HCT116 (cell line): ENCODE measurements around the gene NPLOC4. TPM values are rescaled to one million over a fixed set of nuclear protein-coding genes. Genes with fewer than 3 reads are reported as not detected.
A peak's percentile ranks its signal among the peaks of the same experiment; 100 is the strongest.

Experiments
- ATAC-seq: fragments of 200-7000 bp; cut with Tn5 transposase; 2 replicates; pipeline ENCODE4 v1.9.1; 2020; ENCODE audit warnings: mild to moderate bottlenecking, moderate library complexity
- BruUV-seq: library from RNA; stranded (reverse); fragments of 400-500 nt; replicated peaks from 2 replicates; lab custom pipeline; 2021; lab: Mats Ljungman, UMichigan
- CTCF ChIA-PET: fragments of 300-600 bp; sonication (Branson Sonifier 250); formaldehyde crosslinking; loops from one replicate; lab custom pipeline; 2021; ENCODE audit warnings: antibody characterized with exemption; lab: Charles Lee
- POLR2A ChIA-PET: fragments of 300-600, 350-600 bp; sonication (Branson Sonifier 250); formaldehyde crosslinking; loops from one replicate; lab custom pipeline; 2021; ENCODE audit warnings: antibody characterized with exemption; lab: Charles Lee
- RAD21 ChIA-PET, 2 experiments: fragments of 300-600 bp; sonication (Branson Sonifier 250); formaldehyde crosslinking; loops; one replicate each; lab custom pipeline; 2023; ENCODE audit warnings: low total read pairs in 2 of 2; ENCODE audit not compliant: uncharacterized antibody in 2 of 2, unreplicated experiment in 2 of 2, low non-redundant PET in 1 of 2; lab: Charles Lee
- DNase-seq: peaks from one replicate; pipeline ENCODE4 v3.0.0-alpha.2; 2010; ENCODE audit warnings: low read depth, low spot score
- H2AFZ ChIP-seq: fragments of 200-600 bp; shearing (Covaris generic), sonication (generic); 2 replicates; pipeline ENCODE4 v1.6.1; 2017; ENCODE audit warnings: low read depth, mixed run types, mixed read lengths, antibody characterized with exemption, low read length; ENCODE audit not compliant: poor library complexity, severe bottlenecking
- H3K27ac ChIP-seq: 2 replicates; pipeline ENCODE4 v1.5.1; 2012; ENCODE audit warnings: low read depth, low read length
- H3K27me3 ChIP-seq: fragments of 200-600 bp; sonication (generic); 2 replicates; pipeline ENCODE4 v1.6.1; 2016; ENCODE audit warnings: mixed run types, low read length, mixed read lengths; ENCODE audit not compliant: insufficient read depth
- H3K36me3 ChIP-seq, 2 experiments: fragments of 200-500 bp in 1 of 2; fragments of 200-600 bp in 1 of 2; sonication (Bioruptor generic) in 1 of 2; sonication (generic) in 1 of 2; 2 replicates each; pipeline versions ENCODE4 v1.5.1 to v1.6.1; 2014 to 2016; ENCODE audit warnings: low read length in 2 of 2, inconsistent platforms in 1 of 2, mixed read lengths in 1 of 2, mixed run types in 1 of 2; ENCODE audit not compliant: insufficient read depth in 2 of 2, control insufficient read depth in 1 of 2
- H3K4me1 ChIP-seq, 2 experiments: fragments of 200-600 bp in 1 of 2; sonication (generic) in 1 of 2; 2 replicates each; pipeline versions ENCODE4 v1.5.1 to v1.6.1; 2012 to 2017; ENCODE audit warnings: low read length in 2 of 2, inconsistent platforms in 1 of 2, mild to moderate bottlenecking in 1 of 2, mixed read lengths in 1 of 2, mixed run types in 1 of 2, moderate library complexity in 1 of 2; ENCODE audit not compliant: insufficient read depth in 2 of 2, control insufficient read depth in 1 of 2
- H3K4me2 ChIP-seq: fragments of 200-600 bp; sonication (generic); 2 replicates; pipeline ENCODE4 v1.6.1; 2017; ENCODE audit warnings: mixed run types, low read length, mixed read lengths
- H3K4me3 ChIP-seq, 2 experiments: fragments of 200-600 bp in 1 of 2; sonication (generic) in 1 of 2; replicated peaks in 1 of 2; 2 replicates each; pipeline ENCODE4 v1.5.1; 2011 to 2016; ENCODE audit warnings: low read length in 2 of 2, control low read depth in 1 of 2, low read depth in 1 of 2, mild to moderate bottlenecking in 1 of 2, mixed read lengths in 1 of 2, mixed run types in 1 of 2
- H3K79me2 ChIP-seq: fragments of 200-600 bp; sonication (generic); 2 replicates; pipeline ENCODE4 v1.6.1; 2017; ENCODE audit warnings: mild to moderate bottlenecking, mixed run types, low read length, moderate library complexity, mixed read lengths; ENCODE audit not compliant: insufficient read depth
- H3K9ac ChIP-seq: fragments of 200-600 bp; sonication (generic); 2 replicates; pipeline ENCODE4 v1.6.1; 2016; ENCODE audit warnings: low read length, mixed read lengths
- H3K9me2 ChIP-seq: fragments of 200-600 bp; sonication (generic), shearing (Covaris generic); 2 replicates; pipeline ENCODE4 v1.6.1; 2017; ENCODE audit warnings: mixed run types, mild to moderate bottlenecking, moderate library complexity; ENCODE audit not compliant: insufficient read depth
- H3K9me3 ChIP-seq, 2 experiments: fragments of 200-500 bp in 1 of 2; fragments of 200-600 bp in 1 of 2; sonication (Bioruptor generic) in 1 of 2; sonication (generic) in 1 of 2; 2 replicates each; pipeline ENCODE4 v1.6.1; 2014 to 2017; ENCODE audit warnings: low read length in 2 of 2, mixed read lengths in 2 of 2, inconsistent platforms in 1 of 2, low read depth in 1 of 2, mild to moderate bottlenecking in 1 of 2, mixed run types in 1 of 2, moderate library complexity in 1 of 2; ENCODE audit not compliant: control insufficient read depth in 1 of 2, insufficient read depth in 1 of 2
- H4K20me1 ChIP-seq: fragments of 200-600 bp; sonication (generic), shearing (Covaris generic); 2 replicates; pipeline ENCODE4 v1.6.1; 2017; ENCODE audit warnings: mixed run types, mild to moderate bottlenecking, moderate library complexity; ENCODE audit not compliant: insufficient read depth
- CEBPB ChIP-seq: IDR thresholded peaks from 2 replicates; pipeline ENCODE4 v1.6.1; 2012; ENCODE audit warnings: low read depth
- EGR1 ChIP-seq: IDR thresholded peaks from 2 replicates; pipeline ENCODE4 v1.6.1; 2012; ENCODE audit warnings: low read depth
- ELF1 ChIP-seq: IDR thresholded peaks from 2 replicates; pipeline ENCODE4 v1.6.1; 2012; ENCODE audit warnings: low read depth, borderline replicate concordance
- EZH2phosphoT487 ChIP-seq: fragments of 200-600 bp; IDR thresholded peaks from 2 replicates; pipeline ENCODE4 v1.6.1; 2018; ENCODE audit warnings: antibody characterized with exemption, borderline replicate concordance
- FOSL1 ChIP-seq: IDR thresholded peaks from 2 replicates; pipeline ENCODE4 v1.6.1; 2012; ENCODE audit warnings: low read depth
- JUND ChIP-seq: IDR thresholded peaks from 2 replicates; pipeline ENCODE4 v1.6.1; 2012
- MAX ChIP-seq: IDR thresholded peaks from 2 replicates; pipeline ENCODE4 v1.6.1; 2012
- POLR2A ChIP-seq: IDR thresholded peaks from 2 replicates; pipeline ENCODE4 v1.7.0; 2011; ENCODE audit warnings: borderline replicate concordance; ENCODE audit not compliant: insufficient read depth, insufficient read length; ENCODE audit errors: extremely low read depth
- POLR2AphosphoS5 ChIP-seq: IDR thresholded peaks from 2 replicates; pipeline ENCODE4 v1.6.1; 2011; ENCODE audit warnings: mild to moderate bottlenecking, low read depth, low read length, moderate library complexity
- REST ChIP-seq: IDR thresholded peaks from 2 replicates; pipeline ENCODE4 v1.6.1; 2012; ENCODE audit warnings: low read depth
- SIN3A ChIP-seq: IDR thresholded peaks from 2 replicates; pipeline ENCODE4 v1.6.1; 2012; ENCODE audit warnings: low read depth
- SP1 ChIP-seq: IDR thresholded peaks from 2 replicates; pipeline ENCODE4 v1.6.1; 2012; ENCODE audit warnings: low read depth
- TCF7L2 ChIP-seq: IDR thresholded peaks from 2 replicates; pipeline ENCODE4 v1.7.0; 2011; ENCODE audit warnings: borderline replicate concordance, inconsistent platforms; ENCODE audit not compliant: insufficient read depth, insufficient read length; ENCODE audit errors: extremely low read depth
- ZFX ChIP-seq: fragments of 450-650 bp; IDR thresholded peaks from 2 replicates; pipeline ENCODE4 v1.6.1; 2017
- intact Hi-C: fragments of 100-400 bp; cut with micrococcal nuclease; formaldehyde crosslinking; loops from 2 replicates; pipeline ENCODE4 v1.10.0; 2022
- total RNA-seq: library from RNA; stranded (reverse); gene quantifications from one replicate; pipeline ENCODE4 v1.2.1, GENCODE V29; 2021; ENCODE audit not compliant: unreplicated experiment
- TF ChIP-seq, protein P1 (sequence below), 3 experiments: fragments of 200-600 bp in 1 of 3; sonication (generic) in 1 of 3; IDR thresholded peaks in 2 of 3; conservative IDR thresholded peaks in 1 of 3; 2 replicates each; pipeline ENCODE4 v1.5.1; 2012 to 2017; ENCODE audit warnings: low read depth in 2 of 3, low read length in 2 of 3, antibody characterized with exemption in 1 of 3, borderline replicate concordance in 1 of 3, control low read depth in 1 of 3, mild to moderate bottlenecking in 1 of 3, mixed read lengths in 1 of 3, mixed run types in 1 of 3, moderate library complexity in 1 of 3; ENCODE audit not compliant: insufficient read depth in 1 of 3

NPLOC4 gene
- total RNA-seq, 1 experiment from 2014 or later = 137 TPM

GRCh38 chr17:81520021-81520901 is 116.7 kb downstream of the NPLOC4 start (continued):
- TF ChIP-seq POLR2AphosphoS5 (no peak), FOSL1 (no peak), SP1 (no peak), ZFX (no peak), TCF7L2 (no peak)

- no peaks in the 10 kb centered on the region for H3K9me2 ChIP-seq
- peak overlapping the region; percentile 94 for H3K9ac ChIP-seq
- H3K4me2 ChIP-seq = peak overlapping the region; percentile 100
- peak overlapping the region; percentile 98 for H3K27ac ChIP-seq
- peaks cover 34 to 62% of the 10 kb centered on the region in 2 experiments for H3K4me1 ChIP-seq
- peak overlapping the region; percentile 56 to 77 for H3K4me3 ChIP-seq
- peaks cover 29% of the 10 kb centered on the region for H3K79me2 ChIP-seq
- ChIA-PET POLR2A (interaction anchor here (0.5 to 3.1 kb wide), 11 partner anchors 8 to 190 kb away, joined by 3 to 42 read pairs (median 4); partner anchors contain the start of genes ARL16, BAHCC1, FAAP100 and HGS), RAD21 (interaction anchor here in 1 of 2 experiments (1.0 kb wide), 1 partner anchor 19 kb away, joined by 3 read pairs; no protein-coding TSS in a partner anchor), CTCF (interaction anchor here (0.7 to 1.5 kb wide), 5 partner anchors 8 to 82 kb away, joined by 3 to 8 read pairs (median 3); no protein-coding TSS in a partner anchor)
- peak; percentile 80 for DNase-seq
- H3K27me3 ChIP-seq = no peaks in the 10 kb centered on the region
- intact Hi-C loops = no loop called here
- H4K20me1 ChIP-seq = no peaks in the 10 kb centered on the region
- no peaks in the 10 kb centered on the region for H3K9me3 ChIP-seq
- H3K36me3 ChIP-seq = no peaks in the 10 kb centered on the region
- ATAC-seq = peak; percentile 69
- BruUV-seq = no TSS peak
- no peak overlapping the region for H2AFZ ChIP-seq
- TF ChIP-seq EZH2phosphoT487 (no peak), FOSL1 (no peak), SIN3A (no peak), CEBPB (no peak), POLR2A (peak; percentile 18), POLR2AphosphoS5 (peak; percentile 79), REST (no peak), ZFX (peak; percentile 97; the same call in 1 of the 2 replicates), EGR1 (no peak), SP1 (no peak), JUND (no peak), ELF1 (no peak), MAX (no peak)
- TF ChIP-seq, protein P1, sequence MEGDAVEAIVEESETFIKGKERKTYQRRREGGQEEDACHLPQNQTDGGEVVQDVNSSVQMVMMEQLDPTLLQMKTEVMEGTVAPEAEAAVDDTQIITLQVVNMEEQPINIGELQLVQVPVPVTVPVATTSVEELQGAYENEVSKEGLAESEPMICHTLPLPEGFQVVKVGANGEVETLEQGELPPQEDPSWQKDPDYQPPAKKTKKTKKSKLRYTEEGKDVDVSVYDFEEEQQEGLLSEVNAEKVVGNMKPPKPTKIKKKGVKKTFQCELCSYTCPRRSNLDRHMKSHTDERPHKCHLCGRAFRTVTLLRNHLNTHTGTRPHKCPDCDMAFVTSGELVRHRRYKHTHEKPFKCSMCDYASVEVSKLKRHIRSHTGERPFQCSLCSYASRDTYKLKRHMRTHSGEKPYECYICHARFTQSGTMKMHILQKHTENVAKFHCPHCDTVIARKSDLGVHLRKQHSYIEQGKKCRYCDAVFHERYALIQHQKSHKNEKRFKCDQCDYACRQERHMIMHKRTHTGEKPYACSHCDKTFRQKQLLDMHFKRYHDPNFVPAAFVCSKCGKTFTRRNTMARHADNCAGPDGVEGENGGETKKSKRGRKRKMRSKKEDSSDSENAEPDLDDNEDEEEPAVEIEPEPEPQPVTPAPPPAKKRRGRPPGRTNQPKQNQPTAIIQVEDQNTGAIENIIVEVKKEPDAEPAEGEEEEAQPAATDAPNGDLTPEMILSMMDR (IDR thresholded peaks at IDR 0.05 in 2 of 3, conservative IDR thresholded peaks at IDR 0.05 in 1 of 3; ENCODE audit: borderline replicate concordance in 1 of 3, insufficient read depth in 1 of 3, low read depth in 2 of 3, low read length in 2 of 3) = peak in 2 of 3 experiments; percentile 71 to 72; a peak in 4 of 6 replicates
Observed at GRCh38 chr17:81519284-81520020, 117.5 kb downstream of the NPLOC4 start.
